Stimulated activated CD8-positive, alpha-beta memory T cell treated with anti-CD3 and anti-CD28 coated beads, Interleukin-7, amount 100 ng/mL, for 24 hours (primary cell): ENCODE results near the gene TRIP6.

ENCODE experiments used
- DNase-seq: peaks from one replicate; pipeline ENCODE4 v3.0.0-alpha.2; 2020; ENCODE audit warnings: low read depth

The TRIP6 gene, protein sequence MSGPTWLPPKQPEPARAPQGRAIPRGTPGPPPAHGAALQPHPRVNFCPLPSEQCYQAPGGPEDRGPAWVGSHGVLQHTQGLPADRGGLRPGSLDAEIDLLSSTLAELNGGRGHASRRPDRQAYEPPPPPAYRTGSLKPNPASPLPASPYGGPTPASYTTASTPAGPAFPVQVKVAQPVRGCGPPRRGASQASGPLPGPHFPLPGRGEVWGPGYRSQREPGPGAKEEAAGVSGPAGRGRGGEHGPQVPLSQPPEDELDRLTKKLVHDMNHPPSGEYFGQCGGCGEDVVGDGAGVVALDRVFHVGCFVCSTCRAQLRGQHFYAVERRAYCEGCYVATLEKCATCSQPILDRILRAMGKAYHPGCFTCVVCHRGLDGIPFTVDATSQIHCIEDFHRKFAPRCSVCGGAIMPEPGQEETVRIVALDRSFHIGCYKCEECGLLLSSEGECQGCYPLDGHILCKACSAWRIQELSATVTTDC

GRCh38 chr7:100867040-100867775 is at the start of gene TRIP6:
TRIP6 (plus strand) TSS chr7:100867387; CDS start chr7:100867498, 111 bp downstream.
- no peak for DNase-seq

- no peak for DNase-seq
These were observed 48.8 kb upstream of the TRIP6 start for GRCh38 chr7:100818366-100818765.

DNA sequence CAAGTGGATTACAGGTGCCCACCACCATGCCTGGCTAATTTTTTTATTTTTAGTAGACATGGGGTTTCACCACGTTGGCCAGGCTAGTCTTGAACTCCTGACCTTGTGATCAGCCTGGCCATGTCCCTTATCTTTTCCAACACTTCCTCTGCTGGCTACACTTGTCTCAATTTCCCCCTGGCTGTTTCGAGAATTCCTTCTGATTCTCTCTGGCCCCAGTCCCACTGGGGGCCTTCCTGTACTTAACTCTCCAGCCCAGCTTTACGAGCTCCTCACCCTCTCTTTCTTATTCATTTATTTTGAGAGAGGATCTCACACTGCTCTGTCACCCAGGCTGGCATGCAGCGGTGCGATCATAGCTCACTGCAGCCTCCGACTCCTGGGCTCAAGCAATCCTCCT is 48.4 kb upstream of the TRIP6 start:
- no peak for DNase-seq

GRCh38 chr7:100819586-100819985 is 47.6 kb upstream of the TRIP6 start:
- DNase-seq: no peak

GRCh38 chr7:100822236-100823139 is 44.7 kb upstream of the TRIP6 start:
- DNase-seq: no peak

DNA sequence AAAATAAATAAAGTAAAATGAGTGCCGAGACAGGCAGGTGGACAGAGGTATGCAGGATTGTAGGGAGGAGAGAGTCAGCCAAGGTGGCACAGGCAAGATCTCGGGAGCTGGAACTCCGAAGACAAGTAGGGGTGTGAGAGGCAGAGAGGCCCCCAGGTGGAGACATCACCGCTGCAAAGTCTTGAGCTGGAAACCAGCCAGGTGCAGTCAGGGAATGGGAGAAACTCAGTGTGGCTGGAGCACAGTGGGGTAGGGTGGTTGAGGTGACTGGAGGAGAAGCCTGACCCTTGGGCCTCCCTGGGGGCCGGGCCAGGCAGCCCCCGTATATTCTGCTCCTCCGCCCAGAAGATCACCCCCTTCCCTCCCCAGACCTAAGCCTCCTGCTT is 44.1 kb upstream of the TRIP6 start:
- DNase-seq: no peak

GRCh38 chr7:100823534-100823933 is 43.7 kb upstream of the TRIP6 start:
- no peak for DNase-seq

DNA sequence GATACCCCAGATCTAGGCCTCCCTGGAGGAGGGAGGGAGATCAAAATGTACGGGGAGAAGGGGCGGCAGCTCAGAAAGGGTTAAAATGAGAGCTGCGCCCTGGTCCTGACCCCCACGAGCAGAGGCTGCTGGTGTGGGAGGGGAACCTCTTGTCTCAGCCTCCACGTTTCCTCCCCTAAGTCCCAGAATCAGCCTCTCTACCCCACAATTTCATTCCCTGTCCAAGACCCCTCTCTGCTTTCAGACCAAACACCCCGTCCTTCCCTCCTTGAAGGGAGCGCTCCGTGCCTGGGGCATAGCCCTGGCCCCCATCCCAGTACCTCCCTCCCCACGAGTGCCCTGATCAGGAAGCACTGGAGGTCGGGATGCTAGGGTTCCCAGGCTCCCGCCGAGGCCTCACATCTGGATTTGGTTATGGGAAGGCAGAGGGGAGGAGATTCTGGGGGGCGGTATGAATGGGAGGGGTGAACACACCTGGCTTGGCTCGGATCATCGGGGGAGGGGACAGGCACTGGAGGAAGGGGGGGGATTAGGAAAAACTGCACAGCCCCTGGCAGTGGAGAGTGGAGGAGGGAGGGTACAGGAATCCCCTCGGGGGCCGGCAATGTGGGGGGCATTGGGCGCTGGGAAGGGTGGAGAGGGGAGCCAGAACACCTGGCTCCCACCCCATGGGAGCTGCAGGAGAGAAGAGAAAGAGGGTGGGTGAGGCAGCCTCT is 42.5 kb upstream of the TRIP6 start:
- DNase-seq: no peak

DNA sequence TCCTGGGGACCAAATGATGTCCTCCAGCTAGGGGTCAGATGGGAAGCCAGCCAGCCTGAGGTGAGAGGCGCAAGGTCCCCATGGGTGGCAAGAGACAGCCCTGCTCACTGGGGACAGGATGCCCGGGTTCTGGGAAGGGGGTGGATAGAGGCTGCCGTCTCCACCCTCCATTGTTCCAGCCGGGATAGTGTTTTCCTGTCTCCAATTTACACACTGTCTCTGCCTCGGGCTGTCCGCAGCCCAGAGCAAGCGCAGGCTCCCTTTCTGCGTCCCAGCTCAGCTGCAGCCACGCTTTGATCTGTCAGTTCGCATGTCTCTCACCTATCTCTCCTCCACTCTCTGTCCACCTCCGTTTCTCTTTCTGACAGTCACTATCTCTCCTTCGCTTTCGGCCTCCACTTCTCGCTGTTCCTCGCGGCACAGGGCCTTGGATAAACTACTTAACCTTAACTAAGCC is 41.9 kb upstream of the TRIP6 start:
- DNase-seq: no peak

GRCh38 chr7:100825751-100826513 is 41.3 kb upstream of the TRIP6 start:
- no peak for DNase-seq

GRCh38 chr7:100826514-100827329 is 40.5 kb upstream of the TRIP6 start:
- DNase-seq: no peak

- DNase-seq: no peak
These were observed 39.6 kb upstream of the TRIP6 start, which contains the start of gene EPHB4 for GRCh38 chr7:100827330-100828226. EPHB4 (minus strand) TSS chr7:100827523; CDS start chr7:100827030, 493 bp downstream.

DNA sequence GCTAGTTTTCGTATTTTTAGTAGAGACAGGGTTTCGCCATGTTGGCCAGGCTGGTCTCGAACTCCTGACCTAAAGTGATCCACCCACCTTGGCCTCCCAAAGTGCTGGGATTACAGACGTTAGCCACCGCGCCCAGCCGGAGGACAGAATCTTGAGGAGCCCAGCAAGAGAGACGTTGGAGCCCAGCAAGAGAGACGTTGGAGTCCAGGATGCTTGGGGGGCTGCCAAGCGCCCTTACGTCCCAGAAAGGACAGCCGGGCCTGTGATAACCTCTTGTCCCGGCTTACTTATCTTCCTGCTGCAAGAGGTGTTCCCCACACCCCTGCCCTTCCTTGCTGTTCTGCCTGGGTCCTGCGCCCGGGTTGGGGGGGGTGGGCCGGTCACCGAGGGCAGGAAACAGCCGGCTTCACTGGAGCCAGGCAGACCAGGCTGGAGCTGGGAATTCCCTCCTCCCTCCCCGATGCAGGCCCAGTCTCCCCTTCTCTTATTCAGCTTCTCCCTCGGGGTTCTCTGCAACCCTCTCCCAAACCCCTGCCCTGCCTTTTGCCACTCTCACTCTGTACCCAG is 38.0 kb upstream of the TRIP6 start:
- no peak for DNase-seq

GRCh38 chr7:100830396-100830795 is 36.8 kb upstream of the TRIP6 start:
- DNase-seq: no peak

- DNase-seq: no peak
These were observed 34.9 kb upstream of the TRIP6 start for GRCh38 chr7:100832281-100832633.

DNA sequence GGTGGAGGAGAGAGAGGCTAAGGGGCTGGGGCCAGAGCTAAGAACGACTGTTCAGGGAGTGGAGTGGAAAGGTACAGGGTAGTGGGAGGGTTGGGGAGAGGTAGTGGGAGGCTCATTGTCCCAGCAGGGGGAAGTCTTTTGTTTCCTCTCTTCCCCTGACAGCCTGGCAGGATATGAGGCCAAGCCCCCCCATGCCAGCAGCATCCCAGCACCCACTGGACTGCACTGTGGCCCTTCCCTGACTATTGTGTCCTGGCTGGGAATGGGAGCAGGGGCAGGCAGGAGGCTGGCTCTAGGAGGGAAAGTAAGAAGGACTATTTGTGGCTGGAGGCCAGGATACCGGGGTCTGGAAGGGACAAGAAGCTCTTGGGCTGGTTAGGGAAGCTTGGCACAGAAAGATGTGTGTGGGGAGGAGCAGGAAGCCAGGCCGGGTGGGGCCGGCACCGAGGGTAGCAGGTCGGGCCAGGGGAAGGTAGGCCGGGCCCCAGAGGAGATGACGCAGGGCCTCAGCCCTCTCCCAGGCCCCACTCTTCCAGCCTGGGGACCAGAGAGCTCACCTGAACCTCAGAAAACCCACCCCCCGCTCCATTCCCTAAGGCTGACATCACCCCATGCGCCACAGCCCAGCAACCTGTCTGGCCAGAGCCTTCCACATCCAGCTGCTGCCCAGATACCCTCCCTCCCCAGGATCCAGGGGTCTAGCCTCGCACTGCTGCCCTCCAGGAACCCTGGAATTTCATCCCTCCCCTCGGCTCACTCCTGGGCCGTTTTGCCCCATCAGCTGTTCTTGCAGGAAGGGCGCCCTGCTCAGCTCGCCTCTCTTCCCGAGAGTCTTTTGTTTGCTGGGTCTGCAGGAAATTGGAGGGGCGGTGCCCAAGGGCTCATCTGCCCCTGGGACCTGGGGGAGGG is 31.0 kb upstream of the TRIP6 start:
- DNase-seq: no peak

GRCh38 chr7:100836812-100837098 is 30.4 kb upstream of the TRIP6 start:
- no peak for DNase-seq
